Measurements from ENCODE around the gene TMBIM6.
A peak's percentile ranks its signal among the peaks of the same experiment; 100 is the strongest.
"Not testable (repeated sequence)": the region's sequence is repeated elsewhere in the genome, so short reads cannot be mapped to it uniquely, and the experiment has no call there.

Gene TMBIM6

DNA sequence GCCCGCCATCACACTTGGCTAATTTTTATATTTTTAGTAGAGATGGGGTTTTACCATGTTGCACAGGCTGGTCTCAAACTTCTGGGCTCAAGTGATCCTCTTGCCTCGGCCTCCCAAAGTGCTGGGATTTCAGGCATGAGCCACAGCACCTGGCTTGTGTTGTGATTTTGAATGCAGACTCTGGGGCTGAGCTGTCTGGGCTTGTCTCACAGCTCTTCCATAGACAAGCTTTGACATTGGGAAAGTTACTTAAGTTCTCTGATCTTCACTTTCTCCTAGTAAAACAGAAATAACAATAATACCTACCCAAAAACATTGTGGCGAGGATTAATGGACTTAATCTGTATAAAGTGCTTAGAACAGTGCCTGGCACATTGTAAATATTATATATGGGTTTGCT is 36.0 kb downstream of the TMBIM6 start:
- no peak for DNase-seq (ENCODE audit: low spot score)

DNA sequence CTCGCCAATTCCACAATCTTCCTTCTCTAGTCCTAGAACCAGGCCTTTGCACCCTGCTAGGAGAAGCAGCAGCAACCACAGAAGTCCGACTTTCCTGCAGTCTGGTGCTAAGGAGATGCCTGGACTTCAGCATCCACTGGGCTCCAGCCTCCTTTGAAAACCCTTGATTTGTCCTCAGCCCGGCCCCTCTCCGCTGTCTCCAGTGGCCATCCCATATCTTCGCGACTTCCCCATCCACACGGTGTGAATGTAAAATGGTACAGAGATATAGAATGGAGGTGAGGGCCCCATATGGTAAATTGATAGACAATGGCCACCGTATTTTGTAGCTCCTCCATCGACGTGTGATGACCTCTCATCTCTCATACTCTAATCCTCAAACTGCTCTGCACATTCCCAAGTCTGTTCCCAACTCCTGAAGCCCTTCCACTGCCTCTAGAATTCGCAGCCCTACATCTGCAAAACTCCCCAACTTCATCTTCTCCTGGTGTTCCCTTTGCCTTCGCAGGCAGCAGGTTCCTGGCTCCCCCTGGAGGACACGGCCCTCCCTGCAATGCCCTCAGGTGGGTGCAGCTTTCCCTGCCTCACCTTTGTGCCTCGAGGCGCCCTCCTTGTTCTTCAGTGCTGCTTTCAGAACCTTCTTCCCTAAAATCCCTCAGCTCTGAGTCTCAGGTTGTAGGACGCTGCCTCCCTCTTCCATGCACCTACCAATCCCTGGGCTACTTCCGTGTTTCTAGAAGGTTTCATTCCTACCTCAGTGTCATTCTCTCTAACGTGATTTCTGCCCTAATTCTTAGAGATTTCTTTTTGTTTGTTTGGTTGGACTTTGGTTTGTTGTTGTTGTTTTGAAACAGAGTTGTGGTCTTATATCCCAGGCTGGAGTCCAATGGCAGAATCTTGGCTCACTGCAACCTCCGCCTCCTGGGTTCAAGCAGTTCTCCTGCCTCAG is 36.7 kb downstream of the TMBIM6 start:
- DNase-seq (ENCODE audit: low spot score), result peak; percentile 63

DNA sequence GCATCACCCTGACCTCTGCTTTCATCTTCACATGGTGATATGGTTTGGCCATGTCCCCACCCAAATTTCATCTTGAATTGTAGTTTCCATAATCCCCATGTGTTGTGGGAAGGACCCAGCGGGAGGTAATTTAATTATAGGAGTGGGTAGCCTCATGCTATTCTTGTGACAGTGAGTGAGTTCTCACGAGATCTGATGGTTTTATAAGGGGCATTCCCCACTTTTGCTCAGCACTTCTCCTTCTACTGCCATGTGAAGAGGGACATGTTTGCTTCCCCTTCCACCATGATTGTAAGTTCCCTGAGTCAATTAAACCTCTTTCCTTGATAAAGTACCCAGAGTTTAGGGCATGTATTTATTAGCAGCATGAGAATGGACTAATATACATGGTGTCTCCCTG is 38.2 kb downstream of the TMBIM6 start:
- no peak for DNase-seq (ENCODE audit: low spot score)

DNA sequence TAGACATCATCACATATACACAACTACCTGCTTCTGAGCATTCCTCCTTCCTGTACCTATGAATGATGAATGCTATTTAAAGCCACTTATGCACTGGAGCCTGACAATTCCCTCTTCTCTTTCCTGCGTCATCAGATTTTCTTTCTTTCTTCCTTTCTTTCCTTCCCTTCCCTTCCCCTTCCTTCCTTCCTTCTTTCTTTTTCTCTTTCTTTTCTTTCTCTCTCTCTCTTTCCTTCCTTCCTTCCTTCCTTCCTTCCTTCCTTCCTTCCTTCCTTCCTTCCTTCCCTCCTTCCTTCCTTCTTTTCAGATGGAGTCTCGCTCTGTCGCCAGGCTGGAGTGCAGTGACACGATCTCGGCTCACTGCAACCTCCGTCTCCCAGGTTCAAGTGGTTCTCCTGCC is 39.6 kb downstream of the TMBIM6 start:
- DNase-seq (ENCODE audit: low spot score), result not testable (repeated sequence)

DNA sequence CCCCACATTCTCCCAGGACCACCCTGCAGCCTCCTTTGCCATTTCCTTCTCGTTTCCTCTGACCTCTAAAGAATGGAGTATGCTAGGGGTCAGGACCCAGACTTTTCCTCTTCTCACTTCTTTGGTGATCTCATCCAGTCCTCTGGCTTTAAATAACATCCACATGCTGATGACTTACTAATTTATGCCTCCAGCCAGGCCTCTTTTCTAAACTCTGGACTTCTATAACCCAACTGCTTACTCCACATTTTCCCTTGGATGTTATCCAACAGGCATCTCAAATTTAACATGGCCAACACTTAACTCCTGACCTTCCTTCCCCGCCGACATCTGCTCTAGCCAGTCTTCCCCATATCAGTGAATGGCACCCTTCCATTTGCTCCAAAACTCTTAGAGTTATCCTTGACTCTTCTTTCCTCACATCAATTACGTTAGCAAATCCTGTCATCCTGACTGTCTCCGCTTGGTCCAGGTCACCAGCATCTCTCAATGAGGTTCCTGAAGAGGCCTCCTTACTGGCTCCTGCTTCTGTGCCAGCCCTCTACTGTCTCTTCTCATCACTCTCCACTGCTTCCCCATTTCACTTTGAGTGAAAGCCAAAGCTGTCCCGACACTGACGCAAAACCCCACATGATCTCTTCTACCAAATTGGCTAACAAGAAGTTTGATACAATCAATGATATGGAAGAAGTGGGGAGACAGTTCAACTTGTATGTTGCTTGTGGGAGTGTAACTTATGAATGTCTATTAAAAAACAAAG is 42.7 kb downstream of the TMBIM6 start:
- no peak for DNase-seq (ENCODE audit: low spot score)

DNA sequence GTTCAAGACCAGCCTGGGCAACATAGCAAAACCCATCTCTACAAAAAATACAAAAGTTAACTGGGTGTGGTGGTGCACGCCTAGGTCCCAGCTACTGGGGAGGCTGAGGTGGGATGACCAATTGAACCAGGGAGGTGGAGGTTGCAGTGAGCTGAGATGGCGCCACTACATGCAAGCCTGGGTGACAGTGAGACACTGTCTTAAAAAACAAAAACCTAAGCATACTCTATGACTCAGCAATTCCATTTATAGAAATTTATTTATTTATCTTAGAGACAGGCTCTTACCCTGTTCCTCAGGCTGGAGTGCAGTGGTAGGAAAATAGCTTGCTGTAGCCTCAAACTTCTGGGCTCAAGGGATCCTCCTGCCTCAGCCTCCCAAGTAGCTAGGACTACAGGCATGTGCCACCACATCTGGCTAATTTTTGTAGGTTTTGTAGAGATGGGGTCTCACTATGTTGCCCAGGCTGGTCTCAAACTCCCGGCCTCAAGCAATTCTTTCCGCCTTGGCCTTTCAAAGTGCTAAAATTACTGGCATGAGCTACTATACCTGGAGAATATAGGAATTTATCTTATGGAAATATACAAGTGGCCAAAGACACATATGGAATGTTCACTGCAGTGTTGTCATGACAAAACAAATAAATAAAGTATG is 43.5 kb downstream of the TMBIM6 start:
- DNase-seq (ENCODE audit: low spot score), result no peak

DNA sequence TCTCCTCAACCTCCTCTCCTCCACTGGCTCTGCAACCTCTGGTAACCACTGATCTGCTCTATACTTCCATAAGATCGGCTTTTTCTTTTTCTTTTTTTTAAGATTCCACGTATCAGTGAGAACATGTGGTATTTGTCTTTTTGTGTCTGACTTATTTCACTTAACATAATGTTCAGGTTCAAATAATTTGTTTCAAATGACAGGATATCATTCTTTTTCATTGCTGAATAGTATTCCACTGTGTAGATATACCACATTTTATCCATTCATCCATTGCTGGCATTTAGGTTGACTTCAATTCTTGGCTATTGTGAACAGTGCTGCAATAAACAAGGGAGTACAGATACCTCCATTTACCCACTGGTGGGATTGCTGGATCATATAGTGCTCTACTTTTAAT is 46.3 kb downstream of the TMBIM6 start:
- no peak for DNase-seq (ENCODE audit: low spot score)

DNA sequence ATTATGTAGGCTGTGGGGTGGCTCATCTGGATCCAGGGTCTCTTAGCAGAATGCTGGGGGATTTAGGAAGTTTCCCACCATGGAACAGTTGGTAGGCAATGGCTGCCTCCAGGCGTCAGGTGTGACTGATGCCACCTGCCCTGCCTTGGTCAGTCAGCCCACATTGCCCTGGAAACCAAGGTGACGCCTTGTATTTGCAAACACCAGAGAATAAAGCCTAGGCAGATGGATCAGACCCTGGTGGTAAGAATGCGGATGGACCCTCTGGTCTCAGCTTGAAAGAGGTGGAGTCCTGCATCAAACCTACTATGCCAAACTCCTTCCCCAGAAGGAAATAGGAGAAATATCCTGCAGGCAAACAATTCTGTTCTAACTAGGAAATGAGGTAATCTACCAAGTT is 48.6 kb downstream of the TMBIM6 start:
- no peak for DNase-seq (ENCODE audit: low spot score)

DNA sequence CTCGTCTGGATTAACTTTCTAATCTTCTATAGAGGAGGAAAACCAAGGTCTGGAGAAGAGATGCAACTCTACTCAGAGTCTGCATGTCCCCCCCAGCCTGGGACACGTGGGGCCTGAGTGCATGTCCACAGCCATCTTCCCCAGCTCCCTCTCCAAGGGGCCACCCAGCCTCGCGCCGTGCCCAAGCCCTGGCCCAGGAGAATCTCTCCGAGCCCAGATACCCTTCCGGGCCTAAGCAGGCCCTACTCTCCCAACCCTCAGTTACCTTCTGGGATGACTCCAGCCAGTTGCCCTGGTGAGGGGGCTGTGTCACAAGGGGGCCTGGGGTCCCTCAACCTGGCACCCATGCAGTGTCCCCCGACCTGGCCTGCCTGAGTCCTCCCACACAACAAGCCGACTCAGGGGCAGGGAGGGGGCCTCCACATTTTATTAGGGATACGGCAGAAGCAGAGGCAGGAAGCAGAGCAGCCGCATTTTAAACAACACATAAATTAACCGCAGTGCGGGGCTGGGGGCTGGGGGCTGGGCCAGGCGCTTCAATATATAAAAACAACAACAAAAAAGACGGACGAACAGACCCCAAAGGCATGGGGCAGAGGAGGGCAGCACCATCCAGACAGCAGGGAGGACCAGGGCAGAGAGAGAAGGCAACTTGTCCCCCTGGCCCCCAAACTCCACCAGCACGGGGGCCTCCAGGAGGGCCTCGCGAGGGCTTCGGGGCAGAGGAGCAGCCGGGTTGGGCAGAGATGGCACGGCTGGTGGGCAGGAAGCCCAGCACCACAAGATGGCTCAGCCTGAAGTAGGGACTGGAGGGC is 49.6 kb downstream of the TMBIM6 start:
- DNase-seq (ENCODE audit: low spot score), result no peak

DNA sequence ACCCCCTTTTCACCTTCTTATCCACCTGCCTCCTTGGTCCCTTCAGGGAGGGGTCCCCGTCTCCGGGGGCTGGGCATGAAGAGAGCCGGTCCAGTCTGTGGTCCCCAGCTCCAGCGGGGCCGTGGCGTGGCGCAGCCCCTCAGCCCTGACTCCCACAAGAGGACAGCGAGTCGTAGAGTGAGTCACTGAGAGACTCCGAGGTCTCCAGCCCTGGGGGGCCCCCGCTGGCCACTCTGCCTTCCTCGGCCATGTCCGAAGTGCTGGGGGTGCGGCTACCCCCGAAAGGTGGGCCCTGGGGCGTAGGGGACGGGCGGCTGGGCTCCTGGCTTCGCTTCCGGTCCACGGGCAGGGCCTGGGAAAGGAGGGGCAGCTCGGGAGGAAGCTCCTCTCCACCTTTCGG is 50.3 kb downstream of the TMBIM6 start:
- no peak for DNase-seq (ENCODE audit: low spot score)

DNA sequence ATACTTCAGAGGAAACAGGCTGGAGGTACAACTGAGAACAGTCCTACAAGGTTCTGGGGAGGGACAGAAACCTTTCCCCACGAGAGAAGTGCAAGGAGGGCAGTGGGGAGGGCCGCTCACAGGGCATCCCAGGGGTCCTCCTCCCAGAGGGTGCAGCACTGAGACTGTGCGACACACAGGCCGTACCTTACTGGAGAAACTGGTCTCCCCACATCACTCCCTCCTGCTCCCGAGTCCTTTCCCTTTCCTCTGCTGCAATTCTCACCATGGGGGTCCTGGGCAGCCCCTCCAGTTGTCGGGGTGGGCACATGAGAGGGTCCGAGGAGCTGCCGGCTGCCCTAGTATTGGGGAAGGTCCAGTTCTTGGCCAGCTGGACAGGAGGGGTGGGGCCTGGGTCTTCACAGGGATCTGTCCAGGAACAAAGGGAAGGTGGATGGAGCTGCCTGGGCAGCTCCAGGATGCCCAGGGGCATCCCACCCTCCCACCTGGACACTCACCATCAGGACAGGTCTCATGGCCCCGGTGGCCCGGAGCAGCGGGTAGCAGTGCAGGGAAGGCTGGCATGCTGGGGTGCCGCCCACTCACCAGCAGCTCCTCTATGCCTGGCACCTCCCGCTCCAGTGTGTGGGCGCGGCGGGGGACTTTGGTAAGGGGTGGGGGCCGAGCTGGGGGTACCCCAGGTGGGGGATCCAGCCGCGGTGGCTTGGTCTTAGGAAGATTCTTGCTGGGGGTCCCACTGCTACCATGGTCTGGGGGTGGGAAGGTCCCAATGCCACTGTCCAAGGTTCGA is 51.0 kb downstream of the TMBIM6 start:
- DNase-seq (ENCODE audit: low spot score), result no peak

DNA sequence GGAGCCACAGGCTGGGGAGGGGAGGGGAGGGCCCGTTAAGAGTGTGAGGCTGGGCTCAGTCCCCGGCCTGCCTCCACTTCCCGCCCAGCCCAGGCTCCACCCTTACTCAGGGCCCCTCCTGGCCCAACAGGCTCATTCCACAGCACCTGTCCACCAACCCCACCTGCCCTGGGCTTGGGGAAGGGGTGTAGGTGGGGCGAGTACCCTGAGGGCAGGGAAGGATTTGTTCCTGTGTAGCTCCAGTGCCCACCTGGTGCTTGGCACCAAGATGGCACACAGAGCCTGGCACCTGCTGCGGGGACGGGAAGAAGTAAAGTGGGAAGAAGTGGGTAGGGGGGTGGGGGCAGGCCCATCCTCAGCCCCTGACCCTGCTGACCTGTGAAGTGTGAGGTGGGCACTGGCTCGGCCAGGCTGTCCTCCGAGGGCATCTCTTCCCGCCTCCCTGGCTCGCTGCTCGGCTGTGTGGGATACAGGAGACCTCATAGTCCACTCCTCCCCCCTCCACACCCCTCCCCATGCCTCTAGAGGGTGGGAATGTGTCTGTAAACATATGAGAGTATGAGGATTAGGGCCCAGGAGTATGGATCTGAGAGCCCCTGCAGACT is 51.7 kb downstream of the TMBIM6 start:
- no peak for DNase-seq (ENCODE audit: low spot score)

DNA sequence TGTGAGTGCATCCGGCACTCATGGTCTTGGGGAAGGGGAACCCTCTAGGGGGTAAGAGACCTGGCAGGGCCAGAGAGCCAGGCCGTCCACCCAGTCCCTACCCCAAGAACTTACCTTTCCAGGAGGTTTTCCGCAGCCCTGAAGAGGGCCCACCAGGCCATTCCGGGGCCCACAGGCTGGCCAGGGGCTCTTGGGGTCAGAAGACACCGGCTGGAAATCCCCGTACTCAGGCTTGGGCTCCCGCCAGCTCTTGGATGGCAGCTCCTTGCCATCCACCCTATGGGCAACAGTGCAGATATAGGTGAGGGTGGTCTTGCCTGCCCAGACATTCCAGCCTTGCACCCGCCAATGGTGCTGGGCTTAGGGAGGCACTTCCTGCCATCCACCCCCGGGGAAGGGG is 52.3 kb downstream of the TMBIM6 start:
- no peak for DNase-seq (ENCODE audit: low spot score)

DNA sequence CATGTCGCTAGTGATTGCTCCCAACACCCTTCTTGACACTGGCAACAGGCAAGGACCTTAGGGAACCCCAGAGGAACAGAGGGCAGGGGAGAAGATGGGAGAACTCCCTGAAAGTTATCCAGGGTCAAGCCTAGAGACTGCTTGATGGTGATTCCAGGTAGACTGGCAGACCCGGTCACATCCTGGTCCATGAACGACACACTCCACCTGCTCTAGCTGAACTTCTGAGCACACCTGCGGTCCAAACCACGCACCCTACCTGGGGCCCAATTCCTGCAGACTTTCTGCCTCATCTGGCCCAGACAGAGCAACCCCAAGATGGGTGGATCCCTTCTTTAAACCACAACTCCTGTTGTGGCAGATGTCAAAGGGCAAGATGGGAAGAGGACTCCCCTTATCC is 52.7 kb downstream of the TMBIM6 start:
- DNase-seq (ENCODE audit: low spot score), result no peak

DNA sequence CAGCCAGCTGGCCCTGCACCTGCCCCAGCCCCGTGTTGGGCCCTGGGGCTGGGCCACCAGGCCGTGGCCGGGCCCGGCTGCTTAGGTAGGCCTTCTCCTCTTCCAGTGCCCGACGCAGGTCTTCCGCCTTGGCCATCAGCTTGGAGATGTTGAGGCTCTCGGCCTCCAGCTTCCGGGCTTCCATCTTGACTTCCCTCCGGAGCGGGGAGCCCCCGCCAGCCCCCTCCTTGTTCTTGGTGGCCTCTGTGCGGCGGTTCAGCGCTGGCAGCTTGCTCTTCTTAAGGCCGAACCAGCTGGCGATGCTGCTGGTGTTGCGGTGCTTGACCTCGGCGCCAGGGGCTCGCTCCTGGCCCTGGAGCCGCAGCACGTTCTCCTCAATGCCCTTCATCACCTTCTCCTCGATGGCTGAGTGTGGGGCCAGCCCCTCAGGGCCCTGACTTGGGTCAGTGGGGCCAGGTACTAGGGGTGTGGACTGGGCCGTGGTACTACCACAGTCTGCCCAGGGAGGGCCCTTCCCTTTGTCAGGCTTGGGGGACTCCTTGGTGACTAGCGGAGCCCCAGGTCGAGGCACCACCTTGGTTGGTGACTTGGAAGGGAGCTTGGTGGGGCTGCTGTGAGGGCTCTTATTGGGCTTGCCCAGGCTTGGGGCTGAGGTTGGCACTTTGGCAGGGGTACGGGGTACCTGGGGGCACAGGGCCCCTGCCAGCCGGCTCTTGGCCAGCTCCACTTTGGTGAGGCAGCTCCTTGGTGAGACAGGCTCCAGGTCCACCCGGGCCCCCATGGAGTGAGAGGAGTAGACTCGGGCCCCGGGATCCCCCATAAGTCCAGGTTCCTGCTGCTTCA is 53.7 kb downstream of the TMBIM6 start:
- DNase-seq (ENCODE audit: low spot score), result no peak

DNA sequence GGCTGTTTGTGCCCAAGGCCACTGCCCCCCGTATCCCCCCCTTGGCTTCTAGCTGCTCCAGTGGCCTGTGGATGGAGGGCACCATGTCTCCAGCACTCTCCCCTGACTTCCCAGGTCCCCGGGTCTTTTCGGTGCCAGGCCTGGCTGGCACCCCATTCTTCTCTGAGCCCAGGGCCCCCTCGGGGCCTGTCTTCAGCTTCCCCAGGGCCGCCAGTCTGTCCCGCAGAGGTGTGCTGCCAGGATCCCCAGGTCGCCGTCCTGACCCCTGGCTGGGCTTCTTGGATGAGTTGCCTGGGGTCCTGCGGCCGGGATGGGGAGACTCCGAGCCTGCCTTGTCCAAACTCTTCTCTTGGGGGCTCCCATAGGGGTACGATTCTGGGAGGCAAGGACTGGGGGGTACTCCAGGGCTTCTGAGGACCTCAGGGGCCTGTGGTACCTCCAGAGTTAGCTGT is 54.3 kb downstream of the TMBIM6 start:
- no peak for DNase-seq (ENCODE audit: low spot score)

DNA sequence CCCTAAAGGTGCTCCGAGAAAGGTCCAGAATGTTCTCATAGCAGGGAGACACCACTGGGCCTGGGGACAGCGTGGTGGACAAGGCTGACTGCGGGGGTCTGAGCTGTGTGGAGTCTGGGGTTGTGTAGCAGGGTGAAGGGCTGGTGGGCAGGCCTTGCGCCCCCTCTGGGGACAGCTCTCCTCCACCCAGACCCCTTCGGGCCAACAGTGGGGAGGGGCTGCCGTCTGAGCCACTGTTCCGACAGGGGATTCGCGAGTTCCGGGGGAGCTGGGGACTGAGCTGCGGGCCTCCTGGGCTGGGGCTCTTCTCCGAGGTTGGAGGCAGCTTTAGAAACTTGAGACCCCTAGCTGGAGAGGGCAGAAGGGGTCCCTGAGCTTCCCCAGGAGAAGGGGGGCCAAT is 54.8 kb downstream of the TMBIM6 start:
- no peak for DNase-seq (ENCODE audit: low spot score)

DNA sequence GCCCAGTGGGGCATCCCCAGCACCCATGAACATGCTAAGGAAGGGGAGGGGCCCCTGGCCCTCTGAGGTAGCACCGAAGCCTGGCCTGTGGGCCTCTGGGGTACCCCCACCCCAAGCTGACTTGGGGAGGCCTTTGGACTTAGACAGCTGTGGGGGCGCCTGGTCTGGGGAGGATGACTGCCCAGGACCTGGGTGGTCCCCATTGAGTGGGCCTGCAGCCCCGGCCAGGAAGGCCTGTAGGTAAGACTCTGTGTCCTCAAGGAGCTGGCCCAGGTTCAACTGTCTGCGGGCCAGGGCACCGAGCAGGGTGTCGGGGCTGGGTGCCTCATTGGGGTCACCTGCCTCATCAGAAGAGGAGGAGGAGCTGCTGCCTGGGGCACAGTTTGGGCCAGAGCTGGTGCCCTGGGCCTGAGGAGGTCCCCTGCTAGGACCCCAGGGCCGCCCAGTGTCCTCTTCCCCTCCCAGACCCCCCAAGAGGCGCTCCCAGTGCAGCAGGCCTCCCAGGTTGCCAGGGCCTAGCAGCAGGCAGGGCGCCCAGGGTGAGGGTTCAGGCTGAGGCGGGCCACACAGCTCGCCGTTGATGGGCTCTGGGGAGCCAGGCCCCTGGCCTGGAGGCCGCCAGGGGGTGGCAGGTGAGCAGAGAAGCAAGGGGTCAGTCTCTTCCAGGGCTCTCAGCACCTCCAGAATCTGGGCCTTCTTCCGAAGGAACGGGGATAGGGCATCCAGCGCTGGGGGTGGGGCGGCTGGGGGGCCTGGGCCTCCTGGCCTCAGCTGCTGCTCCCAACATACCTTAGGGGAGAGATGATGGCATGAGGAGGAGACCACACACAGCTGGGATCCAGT is 55.5 kb downstream of the TMBIM6 start:
- DNase-seq (ENCODE audit: low spot score), result no peak

DNA sequence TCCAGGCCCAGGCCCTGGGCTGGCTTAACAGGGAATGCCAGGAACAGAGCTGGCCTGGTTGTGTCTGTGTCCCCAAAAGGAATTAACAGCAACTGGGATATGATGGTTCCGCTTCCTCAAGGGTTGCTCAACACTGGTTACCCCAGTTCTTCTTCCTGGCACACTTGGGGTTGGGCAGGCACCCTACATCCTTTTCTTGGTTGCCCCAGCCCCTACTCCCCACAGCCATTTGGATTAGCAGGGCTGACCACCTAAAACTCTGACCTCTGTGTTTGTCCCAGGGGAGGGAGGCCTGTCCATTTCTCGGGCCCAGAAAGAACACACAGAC is 56.1 kb downstream of the TMBIM6 start:
- DNase-seq (ENCODE audit: low spot score), result no peak
